CD4-positive, alpha-beta T cell treated with Interleukin-4 for 4 hours (primary cell): ENCODE data around the gene ADCYAP1R1.

ENCODE experiments used
- DNase-seq: peaks from one replicate; pipeline ENCODE4 v3.0.0-alpha.2; 2020

Gene ADCYAP1R1

DNA sequence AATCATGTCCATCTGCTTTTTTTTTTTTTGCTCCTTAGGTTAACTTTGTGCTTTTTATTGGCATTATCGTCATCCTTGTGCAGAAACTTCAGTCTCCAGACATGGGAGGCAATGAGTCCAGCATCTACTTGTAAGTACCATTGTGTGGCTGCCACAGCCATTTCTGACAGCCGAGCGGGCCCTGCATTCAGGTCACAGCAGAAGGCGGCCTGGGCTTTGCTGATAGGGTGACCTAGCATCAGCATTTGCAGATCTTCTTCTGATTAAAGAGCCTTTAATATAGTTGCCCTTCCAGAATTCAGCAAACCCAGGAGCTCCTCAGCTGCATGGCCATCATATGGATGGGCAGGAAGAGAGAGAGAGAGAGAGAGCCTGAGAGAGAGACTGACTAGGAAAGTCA is 40.5 kb downstream of the ADCYAP1R1 start:
- no peak for DNase-seq

GRCh38 chr7:31093282-31093681 is 41.2 kb downstream of the ADCYAP1R1 start:
- DNase-seq, result no peak

DNA sequence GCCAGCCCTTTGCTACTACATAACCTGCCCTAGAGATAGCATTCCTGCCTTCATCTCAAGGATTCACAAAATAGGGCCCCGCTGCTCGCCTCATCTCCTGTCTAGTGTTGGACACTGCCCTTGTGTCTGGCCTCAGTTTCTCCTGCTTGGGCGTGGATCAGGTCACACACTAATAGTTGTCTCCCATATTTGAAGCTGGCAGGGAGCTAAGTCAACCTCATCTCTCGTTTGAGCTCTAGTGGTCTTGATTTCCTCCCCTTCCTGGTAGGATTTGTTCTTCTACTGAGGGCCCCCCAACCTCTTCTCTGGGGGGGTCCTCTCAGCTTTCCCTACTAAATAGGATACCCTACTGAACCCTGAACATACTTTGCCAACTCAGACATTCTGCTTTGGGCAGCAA is 42.2 kb downstream of the ADCYAP1R1 start:
- DNase-seq, result no peak

GRCh38 chr7:31095286-31096197 is 43.4 kb downstream of the ADCYAP1R1 start:
- no peak for DNase-seq

GRCh38 chr7:31096198-31096876 is 44.2 kb downstream of the ADCYAP1R1 start:
- DNase-seq, result no peak

GRCh38 chr7:31096877-31097258 is 44.8 kb downstream of the ADCYAP1R1 start:
- no peak for DNase-seq

DNA sequence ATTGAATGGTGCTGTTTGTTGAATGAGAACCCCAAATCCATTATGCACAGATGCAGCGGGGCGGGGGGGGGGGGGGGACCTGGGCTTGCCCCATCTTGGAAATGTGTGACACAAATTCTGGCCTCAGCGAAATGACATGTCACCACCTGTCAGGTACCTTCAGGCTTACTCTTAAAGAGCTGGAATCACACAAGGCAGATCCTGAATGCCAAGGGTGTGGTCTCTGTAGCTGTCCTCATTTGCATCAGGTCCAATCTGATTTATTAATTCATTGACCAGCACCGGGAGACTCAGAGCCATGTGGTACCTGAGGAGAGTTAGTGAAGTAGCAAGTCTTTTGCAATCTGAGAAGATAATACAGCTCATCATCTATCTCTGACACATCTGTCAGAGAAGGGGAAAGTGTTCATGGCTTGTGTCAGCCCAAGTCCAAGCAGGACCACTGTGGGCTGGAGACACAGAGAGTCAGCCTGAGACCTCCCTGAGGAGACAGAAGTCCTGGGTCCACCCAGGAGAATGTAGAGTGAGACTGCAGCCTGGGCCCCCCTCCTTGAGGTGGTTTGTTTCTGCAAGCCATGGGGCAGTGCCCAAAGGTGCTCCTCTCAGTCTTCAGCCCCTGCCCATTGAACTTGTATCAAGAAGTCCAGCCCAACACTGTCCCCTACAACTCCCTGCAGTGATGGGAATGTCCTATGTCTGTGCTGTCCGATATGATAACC is 46.7 kb downstream of the ADCYAP1R1 start:
- no peak for DNase-seq

GRCh38 chr7:31099451-31100444 is 47.6 kb downstream of the ADCYAP1R1 start:
- no peak for DNase-seq

GRCh38 chr7:31100445-31100844 is 48.3 kb downstream of the ADCYAP1R1 start:
- no peak for DNase-seq

- DNase-seq, result no peak
Observed at GRCh38 chr7:31100871-31101270, 48.8 kb downstream of the ADCYAP1R1 start.

DNA sequence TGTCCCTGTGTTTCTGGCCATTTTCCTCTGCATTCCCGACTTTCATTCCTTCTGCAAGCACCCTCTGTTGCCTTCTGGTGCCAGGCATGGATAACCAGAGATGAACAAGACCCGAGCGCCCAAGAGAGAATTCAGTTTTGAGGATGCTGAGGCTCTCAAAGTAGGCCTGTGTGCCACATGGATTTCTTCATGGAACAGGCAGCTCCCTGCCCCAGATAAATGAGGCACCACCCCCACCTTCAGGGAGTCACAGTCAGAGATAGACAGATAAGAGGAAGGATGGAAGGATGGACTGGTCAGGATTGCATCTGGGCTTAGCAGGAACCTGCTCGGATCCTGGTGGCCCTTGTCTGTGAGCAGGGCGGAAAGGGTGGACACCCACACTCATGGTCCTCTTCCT is 49.4 kb downstream of the ADCYAP1R1 start:
- DNase-seq, result no peak

DNA sequence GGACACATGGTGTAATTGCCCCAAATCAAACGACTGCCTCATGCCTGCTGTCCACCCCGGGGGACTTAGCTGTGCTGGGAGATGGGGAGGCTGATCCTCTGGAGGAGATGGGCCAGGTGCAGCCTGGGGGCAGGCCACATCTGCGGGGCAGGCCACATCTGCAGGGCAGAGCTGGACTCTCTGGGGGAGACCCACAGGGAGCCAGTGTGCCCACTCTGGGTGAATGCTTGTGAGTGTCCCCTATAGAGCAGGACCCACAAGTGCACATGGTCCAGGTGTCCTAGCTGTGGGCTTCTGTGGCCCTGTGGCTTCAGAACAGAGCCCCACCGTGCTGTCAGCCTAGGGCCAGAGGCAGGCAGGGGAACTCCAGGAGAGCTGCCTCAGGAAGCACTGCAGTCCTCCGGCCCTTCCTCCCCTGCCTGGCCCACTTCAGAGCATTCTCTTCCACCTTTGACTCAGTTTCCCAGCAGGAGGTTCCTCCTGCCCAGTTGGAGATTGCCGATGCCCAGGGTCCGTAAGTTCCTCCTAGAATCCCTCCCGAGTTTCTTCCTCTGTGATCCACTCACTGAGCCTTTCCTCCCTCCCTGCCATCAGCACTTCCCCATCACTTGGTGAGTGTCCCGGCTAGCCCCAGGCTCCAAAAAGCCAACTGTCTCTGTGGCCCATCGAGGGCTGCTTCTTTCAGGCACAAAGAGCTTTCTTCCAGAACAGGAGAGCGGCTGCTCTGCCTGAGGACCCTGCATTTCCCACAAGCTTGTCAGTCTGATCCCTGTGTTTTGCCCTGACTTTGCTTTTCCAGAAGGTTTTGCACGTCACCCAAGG is 50.3 kb downstream of the ADCYAP1R1 start:
- no peak for DNase-seq

GRCh38 chr7:31102973-31103850 is 51.1 kb downstream of the ADCYAP1R1 start:
- no peak for DNase-seq

- DNase-seq, result no peak
Observed at GRCh38 chr7:31104361-31105255, 52.5 kb downstream of the ADCYAP1R1 start.

GRCh38 chr7:31105256-31105950 is 53.3 kb downstream of the ADCYAP1R1 start:
- no peak for DNase-seq

GRCh38 chr7:31106303-31107105 is 54.4 kb downstream of the ADCYAP1R1 start:
- no peak for DNase-seq
